Esophagus squamous epithelium (tissue), 5 donors: Measurements from ENCODE around the gene PHF21B. TPM values are rescaled to one million over a fixed set of nuclear protein-coding genes. Genes with fewer than 3 reads are reported as not detected.

Source experiments
- DNase-seq: peaks from one replicate; lab custom pipeline; 2025; lab: John Stamatoyannopoulos, UW
- H3K27ac ChIP-seq, 4 donors: fragments of 200-600 bp; sonication (generic); one replicate each; pipeline ENCODE4 v1.5.1; 2016 to 2019; ENCODE audit warnings: mild to moderate bottlenecking in 1 of 4
- H3K27me3 ChIP-seq, 4 donors: fragments of 200-600 bp; sonication (generic); 1 replicate in 3 of 4; 2 replicates in 1 of 4; pipeline versions ENCODE4 v1.5.1 to v1.6.0; 2017 to 2021; ENCODE audit warnings: antibody characterized with exemption in 1 of 4
- H3K36me3 ChIP-seq, 3 donors: fragments of 200-600 bp; sonication (generic); one replicate each; pipeline ENCODE4 v1.5.1; 2016 to 2019
- H3K4me1 ChIP-seq, 3 donors: fragments of 200-600 bp; sonication (generic); one replicate each; pipeline ENCODE4 v1.5.1; 2017 to 2019
- H3K4me3 ChIP-seq, 4 donors: fragments of 200-600 bp; sonication (generic); 1 replicate in 3 of 4; 2 replicates in 1 of 4; pipeline ENCODE4 v1.5.1; 2016 to 2019; ENCODE audit warnings: mild to moderate bottlenecking in 2 of 4, moderate library complexity in 1 of 4
- H3K9me3 ChIP-seq, 3 donors: fragments of 200-600 bp; sonication (generic); one replicate each; pipeline ENCODE4 v1.5.1; 2016 to 2019
- CTCF ChIP-seq, 6 experiments: fragments of 450-650 bp in 4 of 6; fragments of 200-600 bp in 2 of 6; sonication (generic) in 2 of 6; IDR thresholded peaks; one replicate each; pipeline ENCODE4 v1.5.1; 2016 to 2019; ENCODE audit warnings: antibody characterized with exemption in 6 of 6, mild to moderate bottlenecking in 4 of 6, moderate library complexity in 4 of 6
- POLR2A ChIP-seq, 4 donors: fragments of 450-650 bp; IDR thresholded peaks; one replicate each; pipeline ENCODE4 v1.6.1; 2017; ENCODE audit warnings: antibody characterized with exemption in 4 of 4, mild to moderate bottlenecking in 4 of 4, moderate library complexity in 3 of 4
- WGBS, 2 donors: methylation state at CpG; one replicate each; pipeline ENCODE4 v1.1.5; 2018; 5-methylcytosine and 5-hydroxymethylcytosine counted together
- intact Hi-C: fragments of 100-400 bp; cut with DNase I; formaldehyde crosslinking; loops from one replicate; pipeline ENCODE4 v1.15.0; 2022
- total RNA-seq, 4 donors: library from RNA; depleted of rRNA; stranded (reverse); fragments of >200 nt; gene quantifications; one replicate each; pipeline ENCODE4 v1.1.0, GENCODE V29; 2016
- donor health status: DM: yes; HTN: yes; CAD: no.

Gene PHF21B
- total RNA-seq, 4 donors from 2014 or later, result 0.04 to 0.19 TPM; not detected in 2

GRCh38 chr22:44895296-44896055 is 114.3 kb downstream of the PHF21B start:
- intact Hi-C loops, result no loop called here
- H3K9me3 ChIP-seq, result peaks cover 0 to 6% (median 0%) of the 10 kb centered on the region in 3 donors
- WGBS, 2 donors, result 84 to 86% methylated on average over 16 of the region's 23 CpGs
- no peak for DNase-seq
- H3K27ac ChIP-seq, result no peak overlapping the region
- H3K27me3 ChIP-seq, result peaks cover 0 to 16% (median 0%) of the 10 kb centered on the region in 4 donors
- H3K36me3 ChIP-seq, result no peaks in the 10 kb centered on the region
- no peaks in the 10 kb centered on the region for H3K4me1 ChIP-seq
- no peak overlapping the region for H3K4me3 ChIP-seq
- no peak for TF ChIP-seq CTCF (IDR thresholded peaks at IDR 0.05)
- TF ChIP-seq POLR2A (IDR thresholded peaks at IDR 0.05), result no peak

- no peak for DNase-seq
- Histone ChIP-seq H3K4me1 (no peaks in the 10 kb centered on the region), H3K4me3 (no peak overlapping the region), H3K9me3 (no peaks in the 10 kb centered on the region), H3K27me3 (peaks cover 0 to 16% (median 0%) of the 10 kb centered on the region in 4 donors), H3K36me3 (no peaks in the 10 kb centered on the region), H3K27ac (no peak overlapping the region)
- WGBS, 2 donors, result 40 to 70% methylated on average over 1 to 4 of the region's 14 CpGs
- intact Hi-C loops, result no loop called here
- no peak for TF ChIP-seq CTCF (IDR thresholded peaks at IDR 0.05)
- no peak for TF ChIP-seq POLR2A (IDR thresholded peaks at IDR 0.05)
These were observed 115.0 kb downstream of the PHF21B start for GRCh38 chr22:44894782-44895181.

GRCh38 chr22:44894321-44894720 is 115.5 kb downstream of the PHF21B start:
- H3K4me1 ChIP-seq, result no peaks in the 10 kb centered on the region
- no peaks in the 10 kb centered on the region for H3K36me3 ChIP-seq
- peaks cover 0 to 16% (median 0%) of the 10 kb centered on the region in 4 donors for H3K27me3 ChIP-seq
- no peak overlapping the region for H3K27ac ChIP-seq
- no peaks in the 10 kb centered on the region for H3K9me3 ChIP-seq
- H3K4me3 ChIP-seq, result no peak overlapping the region
- TF ChIP-seq POLR2A (IDR thresholded peaks at IDR 0.05) (no peak), CTCF (IDR thresholded peaks at IDR 0.05) (no peak)
- 77 to 82% methylated on average over 8 to 11 of the region's 12 CpGs for WGBS, 2 donors
- DNase-seq, result no peak
- intact Hi-C loops, result no loop called here

GRCh38 chr22:44893731-44894080 is 116.1 kb downstream of the PHF21B start:
- no peak overlapping the region for H3K27ac ChIP-seq
- H3K27me3 ChIP-seq, result peaks cover 0 to 16% (median 0%) of the 10 kb centered on the region in 4 donors
- intact Hi-C loops, result no loop called here
- H3K36me3 ChIP-seq, result no peaks in the 10 kb centered on the region
- WGBS, 2 donors, result 53 to 57% methylated on average over 5 of the region's 7 CpGs
- DNase-seq, result no peak
- H3K9me3 ChIP-seq, result no peaks in the 10 kb centered on the region
- TF ChIP-seq POLR2A (IDR thresholded peaks at IDR 0.05) (no peak), CTCF (IDR thresholded peaks at IDR 0.05) (no peak)
- no peak overlapping the region for H3K4me3 ChIP-seq
- no peaks in the 10 kb centered on the region for H3K4me1 ChIP-seq

DNA sequence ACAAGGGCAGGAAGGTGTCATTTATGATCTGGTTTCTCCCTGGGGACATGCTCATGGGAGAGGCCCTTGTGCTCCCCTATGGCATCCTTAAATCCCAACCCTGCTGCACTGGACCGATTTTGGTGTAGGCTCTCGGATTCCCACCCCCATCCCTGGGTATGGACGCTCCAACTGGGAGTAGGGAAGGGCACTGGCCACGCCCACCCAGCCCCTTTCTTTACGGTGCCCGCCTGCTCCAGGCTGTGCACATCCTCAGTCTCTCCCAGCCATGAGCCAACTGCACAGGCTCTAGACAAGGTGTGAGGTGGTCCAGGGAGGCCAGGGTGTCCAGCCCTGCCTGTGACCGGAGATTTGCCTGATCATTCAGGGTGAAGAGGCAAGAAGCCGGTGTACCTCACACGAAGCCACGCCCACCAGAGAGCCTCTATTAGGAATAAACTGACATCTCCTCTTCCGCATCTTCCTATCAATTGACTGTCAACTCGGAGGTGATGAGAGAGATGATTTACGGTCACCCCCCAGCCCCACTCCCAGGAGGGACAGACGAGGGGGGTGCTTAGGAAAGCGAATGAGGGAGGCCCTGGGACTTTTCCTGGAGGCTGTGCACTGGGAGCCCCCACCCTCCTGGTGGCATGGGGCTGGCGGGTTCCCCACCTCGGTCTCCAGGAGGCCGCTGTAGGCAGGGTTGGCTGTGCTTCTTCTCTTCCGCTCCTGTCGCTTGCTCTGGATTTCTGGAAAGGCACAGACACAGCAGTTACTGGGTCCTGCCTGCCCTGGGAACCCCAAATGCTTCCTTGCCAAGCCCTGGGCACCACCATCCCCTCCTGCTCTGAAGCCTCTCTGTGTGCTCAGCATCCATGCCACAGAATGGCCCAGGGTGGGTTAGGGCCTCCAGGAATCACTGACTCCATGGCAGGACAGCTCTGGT is 116.7 kb downstream of the PHF21B start:
- intact Hi-C loops, result no loop called here
- peaks cover 0 to 14% (median 0%) of the 10 kb centered on the region in 4 donors for H3K27me3 ChIP-seq
- no peaks in the 10 kb centered on the region for H3K36me3 ChIP-seq
- TF ChIP-seq CTCF (IDR thresholded peaks at IDR 0.05) (no peak), POLR2A (IDR thresholded peaks at IDR 0.05) (no peak)
- H3K4me3 ChIP-seq, result no peak overlapping the region
- 83 to 94% methylated on average over 3 to 8 of the region's 20 CpGs for WGBS, 2 donors
- DNase-seq, result no peak
- no peaks in the 10 kb centered on the region for H3K9me3 ChIP-seq
- H3K27ac ChIP-seq, result no peak overlapping the region
- no peaks in the 10 kb centered on the region for H3K4me1 ChIP-seq
